Forelimb muscle (tissue), 1 donor: ENCODE data around the gene RIMS3. TPM values are rescaled to one million over a fixed set of nuclear protein-coding genes. Genes with fewer than 3 reads are reported as not detected.

Source experiments
- DNase-seq: peaks from one replicate; pipeline ENCODE4 v3.0.0-alpha.2; 2013; ENCODE audit warnings: low read depth
- polyA plus RNA-seq: library from polyadenylated mRNA; unstranded; fragments of 120-200 nt; gene quantifications from one replicate; pipeline ENCODE4 v1.2.1, GENCODE V29; 2013; ENCODE audit not compliant: insufficient read length

The RIMS3 gene
- polyA plus RNA-seq, 1 donor, result 0.57 TPM

- no peak for DNase-seq
These were observed 11.5 kb downstream of the RIMS3 start for GRCh38 chr1:40653851-40654537.

- DNase-seq, result no peak
These were observed 12.5 kb downstream of the RIMS3 start for GRCh38 chr1:40652979-40653378.

DNA sequence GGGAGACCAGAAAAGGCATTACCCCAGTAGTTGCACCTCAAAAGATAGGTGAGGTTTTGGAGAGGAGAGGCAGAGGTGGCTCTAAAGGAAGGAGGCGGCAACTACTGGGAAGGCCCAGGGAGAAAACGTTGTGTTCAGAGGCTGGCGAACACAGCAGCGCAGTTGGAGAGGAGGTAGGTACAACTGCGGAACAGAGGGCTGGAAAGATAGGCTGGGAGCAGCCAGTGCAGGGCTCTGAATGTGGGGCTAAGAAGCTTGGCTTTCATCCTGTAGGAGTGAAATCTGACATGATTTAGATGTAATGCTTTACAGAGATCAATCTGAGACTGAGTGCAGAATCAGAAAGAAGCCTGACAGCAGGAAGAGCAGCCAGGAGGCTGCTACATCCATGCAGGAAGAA is 13.0 kb downstream of the RIMS3 start:
- no peak for DNase-seq

DNA sequence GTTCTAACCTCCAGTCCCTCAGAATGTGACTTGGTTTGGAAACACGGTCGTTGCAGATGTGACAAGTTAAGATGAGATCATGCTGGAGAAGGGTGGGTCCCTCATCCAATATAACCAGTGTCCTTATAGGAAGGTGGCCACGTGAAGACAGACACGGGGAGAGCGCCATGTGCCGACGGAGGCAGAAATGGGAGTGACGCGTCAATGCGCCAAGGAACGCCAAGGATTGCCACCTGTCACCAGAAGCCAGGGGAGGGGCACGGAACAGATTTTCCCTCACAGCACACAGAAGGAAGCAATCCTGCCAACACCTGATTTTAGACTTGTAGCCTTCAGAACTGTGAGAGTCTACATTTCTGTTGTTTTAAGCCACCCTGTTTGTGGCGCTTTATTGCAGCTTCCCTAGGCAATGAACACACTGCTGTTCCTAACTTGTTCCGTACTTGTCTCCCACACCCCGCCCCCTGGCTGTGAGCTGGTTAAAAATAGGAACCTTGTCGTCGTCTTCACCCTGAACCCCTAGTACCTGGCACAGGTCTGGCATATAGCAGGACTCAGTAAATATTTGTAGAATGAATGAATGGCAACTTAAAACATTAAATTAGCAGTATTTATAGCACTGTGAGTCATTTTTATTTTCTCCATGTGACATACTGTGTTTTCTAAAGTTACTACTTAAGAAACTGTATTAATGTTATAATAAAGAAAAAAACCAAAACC is 14.2 kb downstream of the RIMS3 start:
- no peak for DNase-seq

GRCh38 chr1:40650075-40650474 is 15.4 kb downstream of the RIMS3 start:
- no peak for DNase-seq

GRCh38 chr1:40649592-40649930 is 15.9 kb downstream of the RIMS3 start:
- no peak for DNase-seq

DNA sequence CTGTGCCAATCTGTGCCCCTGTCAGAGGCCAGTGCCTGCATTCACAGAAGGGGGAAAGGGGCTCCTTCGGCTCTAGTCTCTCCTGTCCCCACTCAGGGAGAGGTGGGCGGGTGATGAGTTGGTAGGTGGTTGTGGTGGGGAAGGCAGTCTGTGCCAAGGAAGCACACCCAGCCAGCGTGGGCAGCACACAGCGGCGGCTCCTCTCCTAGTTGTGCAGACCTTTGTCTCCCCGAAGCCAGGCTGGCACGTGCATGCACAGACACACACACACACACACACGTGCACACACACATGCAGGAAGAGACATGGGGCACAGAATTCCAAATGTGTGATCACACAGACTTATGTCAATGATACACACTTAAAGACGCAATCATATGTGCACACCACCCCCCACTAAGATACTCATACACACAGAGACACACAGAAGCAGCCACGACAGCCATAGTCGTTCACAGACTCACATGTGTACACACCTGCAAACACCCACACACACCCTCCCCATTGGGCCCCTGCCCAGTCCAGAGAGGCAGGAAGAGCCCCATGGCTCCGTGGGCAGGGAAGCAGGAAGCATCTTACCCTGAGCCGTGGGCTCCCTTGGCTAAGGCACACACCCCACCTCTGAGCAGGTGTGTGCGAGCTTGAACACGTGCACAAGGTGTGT is 16.4 kb downstream of the RIMS3 start:
- no peak for DNase-seq

- no peak for DNase-seq
These were observed 17.3 kb downstream of the RIMS3 start for GRCh38 chr1:40648200-40648599.

- no peak for DNase-seq
These were observed 19.2 kb downstream of the RIMS3 start for GRCh38 chr1:40646315-40646714.

GRCh38 chr1:40645118-40645680 is 20.3 kb downstream of the RIMS3 start:
- no peak for DNase-seq

DNA sequence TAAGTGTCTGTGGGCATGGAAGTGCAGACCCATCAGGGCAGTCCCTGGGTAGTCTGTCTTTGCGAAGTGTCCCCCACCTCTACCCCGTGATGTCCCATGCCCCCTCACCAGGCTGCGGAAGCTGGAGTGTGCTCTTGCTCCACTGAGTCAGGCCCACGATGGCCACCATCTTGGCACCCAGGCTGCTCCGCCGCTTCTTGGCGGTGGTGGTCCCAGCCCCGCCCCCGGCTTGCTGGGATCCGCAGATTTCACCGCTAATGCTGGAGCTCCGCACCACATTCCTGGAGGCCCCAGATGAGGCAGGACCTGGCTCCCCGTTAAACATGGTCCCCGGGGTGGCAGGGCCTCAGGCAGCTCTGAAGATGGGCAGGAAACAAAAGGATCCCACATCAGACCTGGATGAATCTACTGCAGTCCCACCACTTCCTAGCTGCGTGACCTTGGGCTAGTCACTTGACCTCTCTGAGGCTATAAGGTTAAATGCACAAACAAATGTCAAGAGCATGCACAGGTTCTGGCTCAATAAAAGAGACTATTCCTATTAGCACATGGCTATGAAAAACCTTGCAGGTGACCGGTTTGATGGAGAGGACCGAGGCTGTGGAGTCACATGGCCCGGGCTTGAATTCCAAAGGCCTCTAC is 23.8 kb downstream of the RIMS3 start:
- DNase-seq, result no peak

DNA sequence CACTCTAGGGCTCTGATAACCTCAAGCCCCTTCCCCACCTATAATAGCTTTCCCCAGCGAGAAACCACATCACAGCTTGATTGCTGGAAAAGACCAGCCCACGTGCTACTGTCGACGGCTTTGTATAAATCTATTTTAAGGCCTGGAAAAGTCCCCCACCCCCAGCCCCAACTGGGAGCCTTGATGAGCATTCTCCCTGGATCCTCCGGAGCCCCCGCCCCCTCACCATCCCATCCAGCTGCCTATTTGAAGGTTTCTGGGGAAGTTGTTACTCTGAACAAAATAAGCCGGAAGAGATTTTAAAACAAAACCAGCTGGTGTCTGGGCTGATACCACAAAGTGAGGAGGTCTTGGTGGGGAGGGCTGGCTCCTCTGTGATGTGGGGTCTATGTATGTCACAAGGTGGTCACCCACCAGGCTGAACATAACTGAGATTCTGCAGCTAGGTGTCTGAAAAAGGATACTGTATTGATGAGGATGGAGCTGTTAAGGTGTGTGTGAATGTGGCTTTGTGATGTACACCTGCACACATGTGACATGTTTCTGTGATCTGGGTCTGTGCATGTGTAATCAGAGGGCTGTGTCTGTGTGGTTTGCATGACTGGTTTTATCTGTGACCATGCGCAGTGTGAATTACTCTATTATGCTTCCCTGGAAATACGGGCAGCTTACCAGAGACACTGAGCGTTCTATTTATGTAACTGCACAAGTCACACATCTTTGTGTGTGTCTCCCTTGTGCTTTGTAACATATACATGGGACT is 25.0 kb downstream of the RIMS3 start:
- DNase-seq, result no peak

DNA sequence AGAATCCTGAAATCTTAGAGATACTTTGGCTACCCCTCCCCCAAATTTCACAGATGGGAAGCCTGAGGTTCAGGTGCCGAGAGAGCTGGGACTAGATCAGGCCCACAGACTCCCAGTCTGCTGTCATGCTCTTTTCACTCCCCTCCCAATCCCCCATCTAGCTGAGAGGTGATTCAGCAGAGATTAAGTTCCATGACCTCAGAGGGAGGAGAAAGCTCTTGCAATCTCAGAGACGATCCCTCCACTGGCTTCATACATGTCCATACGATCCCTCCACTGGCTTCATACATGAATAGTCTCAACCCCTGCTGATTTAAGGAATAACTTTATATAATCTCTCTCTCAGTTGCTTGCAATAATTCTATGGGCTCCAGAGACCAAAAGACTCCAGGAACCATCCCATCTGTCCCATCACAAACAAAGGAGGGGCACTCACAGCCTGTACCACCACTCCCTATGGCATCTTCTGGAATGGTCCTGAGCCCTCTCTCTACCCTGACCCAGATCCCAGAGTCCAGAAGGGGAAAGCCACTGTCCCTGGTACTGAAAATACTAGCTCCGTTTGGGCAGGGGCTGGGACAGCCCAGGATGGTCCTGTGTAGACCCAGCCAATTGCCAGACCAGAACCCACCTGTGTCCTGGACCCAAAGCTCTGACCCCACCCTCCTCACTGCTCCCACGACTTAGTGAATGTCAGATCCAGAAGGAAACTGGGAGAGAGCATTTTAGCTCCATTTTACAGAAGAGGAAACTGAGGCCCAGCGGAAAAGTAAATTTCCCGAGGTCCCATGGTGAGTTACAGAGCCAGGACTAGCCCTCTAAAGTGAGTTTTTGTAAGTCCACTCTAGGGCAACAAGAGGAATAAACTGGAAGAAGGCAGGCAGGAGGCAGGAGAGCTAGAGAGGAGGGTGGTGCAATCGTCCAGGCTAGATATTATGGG is 27.1 kb downstream of the RIMS3 start:
- DNase-seq, result no peak

DNA sequence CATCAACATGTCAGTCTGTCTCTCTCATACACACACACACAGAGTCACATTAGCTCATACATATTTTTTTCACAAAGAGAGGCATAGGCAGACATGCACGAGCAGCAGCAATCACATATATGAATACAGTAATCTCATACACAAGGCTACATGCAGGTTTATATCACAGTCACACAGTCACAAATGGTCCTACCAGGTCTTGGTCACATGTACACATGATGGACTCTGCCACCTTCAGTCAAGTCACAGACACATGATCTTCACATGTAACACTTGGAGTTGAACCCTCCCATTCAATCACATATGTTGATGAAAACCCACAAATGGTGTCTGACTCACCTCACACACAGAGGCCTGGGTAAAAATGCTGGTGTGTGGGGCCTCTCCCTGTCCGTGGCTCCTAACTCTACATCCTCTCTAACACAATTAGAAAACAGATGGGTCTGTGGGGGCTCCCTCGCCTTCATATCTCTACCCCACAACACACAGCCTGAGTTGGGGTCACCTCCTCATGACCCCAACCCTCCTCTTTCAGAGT is 27.9 kb downstream of the RIMS3 start:
- no peak for DNase-seq

DNA sequence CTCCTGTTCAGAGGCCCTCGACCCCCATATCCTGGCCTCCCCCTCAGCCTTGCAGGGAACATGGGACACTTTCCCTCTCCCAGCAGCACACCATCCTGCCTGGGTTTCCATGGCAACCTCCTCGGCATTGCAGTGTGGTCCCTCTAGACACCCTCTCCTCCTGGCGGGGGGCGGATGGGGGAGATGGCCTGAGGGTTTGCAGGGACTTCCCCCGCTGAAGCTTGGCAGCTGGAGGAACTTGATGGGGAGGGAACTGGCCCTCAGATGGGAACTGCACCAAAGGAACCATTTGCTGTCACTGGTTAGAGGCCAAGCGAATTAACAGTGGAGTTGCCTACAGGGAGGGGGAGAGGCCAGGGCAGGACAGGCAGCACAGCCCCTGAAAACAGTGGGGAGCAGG is 28.7 kb downstream of the RIMS3 start:
- no peak for DNase-seq

GRCh38 chr1:40635763-40636500 is 29.6 kb downstream of the RIMS3 start:
- DNase-seq, result no peak

DNA sequence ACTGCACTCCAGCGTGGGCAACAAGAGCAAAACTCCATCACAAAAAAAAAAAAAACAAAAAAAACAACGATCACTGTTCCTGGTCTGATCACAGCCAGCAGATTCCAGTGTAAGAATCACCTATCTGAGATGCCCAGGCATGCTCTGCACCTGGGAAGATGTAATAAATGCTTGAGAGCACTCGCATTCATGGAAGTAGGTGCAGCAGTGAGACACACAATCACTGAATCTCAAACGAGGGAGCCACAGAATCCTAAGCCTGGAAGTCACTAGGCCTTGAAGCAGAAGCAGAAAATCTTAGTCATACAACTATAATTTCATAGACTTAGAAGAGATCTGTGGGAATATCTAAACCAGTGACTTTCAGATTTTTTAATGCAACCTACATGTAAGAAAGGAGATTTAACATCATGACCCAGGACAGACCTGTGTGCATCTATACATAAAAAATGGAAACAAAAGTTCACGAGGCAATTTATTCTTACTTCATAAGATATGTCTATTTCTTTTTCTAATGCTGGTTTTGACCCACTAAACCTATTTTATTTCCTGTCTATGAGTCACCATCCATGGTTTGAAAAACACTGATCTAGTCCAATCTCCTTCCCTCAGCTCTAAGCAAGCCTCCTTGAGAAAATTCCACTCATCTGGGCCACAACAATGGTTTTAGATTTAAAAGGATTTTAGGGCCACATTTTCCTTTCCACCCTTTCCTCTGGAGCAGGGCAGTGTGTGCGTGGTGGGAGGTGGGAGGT is 30.4 kb downstream of the RIMS3 start:
- no peak for DNase-seq

DNA sequence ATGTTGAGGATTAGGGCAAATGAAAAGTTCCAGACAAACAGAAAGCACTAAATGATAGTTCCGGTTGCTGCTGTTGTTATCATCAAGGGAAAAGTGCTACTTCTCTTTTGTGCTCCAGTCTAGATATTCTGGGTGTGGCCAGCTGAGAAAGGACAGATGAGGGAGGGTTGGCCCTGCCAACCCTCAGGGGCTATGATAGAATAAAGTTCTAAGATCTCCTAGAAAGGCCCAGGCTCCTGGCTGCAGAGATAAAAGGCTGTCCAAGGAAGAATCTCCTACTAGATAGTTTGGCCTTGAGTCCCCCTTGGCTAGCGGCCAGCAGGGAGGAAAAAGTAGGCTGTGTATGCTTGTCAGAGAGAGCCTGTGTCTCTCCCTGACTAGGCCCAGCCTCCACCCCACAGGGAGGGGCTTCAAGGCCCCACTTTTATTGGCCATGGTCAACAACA is 31.5 kb downstream of the RIMS3 start:
- no peak for DNase-seq

- no peak for DNase-seq
These were observed 32.0 kb downstream of the RIMS3 start for GRCh38 chr1:40633523-40633922.
